GM21423 (cell line): Measurements from ENCODE around the gene SRGAP1.
"Not testable (repeated sequence)": the region's sequence is repeated elsewhere in the genome, so short reads cannot be mapped to it uniquely, and the experiment has no call there.

ENCODE experiments used
- ATAC-seq: cut with Tn5 transposase; IDR thresholded peaks from one replicate; pipeline ENCODE4 v1.9.1; 2021; ENCODE audit warnings: mild to moderate bottlenecking, moderate library complexity; ENCODE audit not compliant: unreplicated experiment

The SRGAP1 gene

DNA sequence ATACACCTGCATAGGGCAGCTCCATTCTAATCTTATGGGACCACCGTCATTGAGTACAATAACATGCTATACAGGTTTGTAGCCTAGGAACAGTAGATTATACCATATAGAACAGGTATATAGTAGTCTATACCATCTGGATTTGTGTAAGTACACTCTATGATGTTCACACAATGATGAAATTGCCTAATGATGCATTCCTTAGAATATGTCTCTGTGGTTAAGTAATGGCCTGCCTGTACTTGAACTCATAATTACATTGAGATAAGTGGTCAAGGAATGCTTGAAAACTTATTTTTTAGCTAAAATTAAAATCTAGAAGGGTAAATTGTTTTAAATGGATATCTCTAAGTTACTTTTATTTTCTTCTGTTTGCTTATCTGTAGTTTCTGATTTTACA, 152.7 kb downstream of the SRGAP1 start:
- no peak for ATAC-seq

DNA sequence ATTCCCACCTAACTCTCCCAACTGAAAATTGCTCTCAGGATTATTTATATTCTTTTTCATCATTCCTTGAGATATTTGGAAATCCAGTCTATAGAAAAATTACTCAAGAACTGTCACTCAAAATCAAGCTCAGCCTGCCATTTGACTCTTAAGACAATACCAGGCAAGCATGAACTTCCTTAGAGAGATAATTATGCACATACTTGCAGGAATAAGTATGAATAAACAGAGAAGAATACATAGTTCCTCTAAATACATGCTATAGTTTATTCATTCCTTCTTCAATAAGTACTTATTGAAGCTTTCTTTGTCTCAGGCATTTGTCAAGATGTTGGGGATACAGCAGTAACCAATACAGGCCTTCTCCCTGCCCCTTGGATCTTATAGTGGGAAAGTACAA, 154.1 kb downstream of the SRGAP1 start:
- no peak for ATAC-seq

DNA sequence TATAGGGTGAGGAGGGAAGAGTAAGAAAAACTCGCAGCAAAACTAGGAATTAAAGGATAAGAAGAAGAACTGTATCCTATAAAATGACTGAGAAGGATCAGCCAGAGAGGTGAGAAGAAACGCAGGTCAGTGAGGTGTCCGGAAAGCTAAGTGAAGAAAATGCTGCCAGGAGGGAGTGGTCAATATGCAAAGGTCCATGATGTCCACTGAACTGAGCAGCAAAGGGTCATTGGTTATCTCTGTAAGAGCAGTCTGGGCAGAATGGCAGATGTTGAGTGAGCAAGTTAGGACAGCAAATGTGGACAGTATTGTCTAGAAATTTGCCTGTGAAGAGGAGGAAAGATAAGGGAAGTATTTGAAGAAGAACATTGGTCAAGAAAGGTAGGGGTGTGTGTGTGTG, 155.4 kb downstream of the SRGAP1 start:
- ATAC-seq, result no peak

DNA sequence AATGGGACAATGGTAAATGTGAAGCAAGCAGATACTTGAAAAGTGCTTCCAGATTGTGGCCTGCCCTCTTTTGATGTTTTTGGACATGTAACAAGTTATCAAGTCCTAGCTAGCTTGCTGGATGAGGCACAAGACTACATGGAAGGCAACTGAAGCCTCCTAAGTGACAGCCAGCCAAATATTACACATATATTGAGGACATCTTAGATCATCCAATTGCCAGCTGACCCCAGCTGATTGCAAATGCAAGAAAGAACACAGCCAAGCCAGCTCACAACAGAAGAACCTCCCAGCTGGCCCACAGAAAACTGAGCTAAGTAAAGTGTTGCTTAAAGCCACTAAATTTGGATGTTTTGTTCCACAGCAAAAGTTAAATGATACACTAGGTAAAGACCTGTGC, 156.9 kb downstream of the SRGAP1 start:
- ATAC-seq, result no peak

DNA sequence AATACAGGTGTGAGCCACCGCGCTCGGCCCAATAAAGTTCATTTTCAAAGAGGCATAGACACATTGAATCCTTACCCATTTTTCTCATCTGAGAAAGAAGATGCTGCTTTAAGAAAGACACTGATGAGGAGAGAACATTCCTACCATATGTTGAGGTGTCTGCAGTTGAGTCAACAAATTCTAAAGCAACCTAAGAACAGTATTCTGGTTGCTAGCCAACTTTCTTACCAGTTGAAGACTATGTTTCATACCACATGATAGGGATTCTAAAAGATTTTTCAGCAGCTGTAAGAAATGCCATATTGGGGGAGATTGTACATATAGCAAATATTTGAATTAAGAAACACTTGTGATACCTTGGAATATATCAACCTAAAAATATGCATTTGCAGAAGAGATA, 160.1 kb downstream of the SRGAP1 start:
- ATAC-seq, result no peak

DNA sequence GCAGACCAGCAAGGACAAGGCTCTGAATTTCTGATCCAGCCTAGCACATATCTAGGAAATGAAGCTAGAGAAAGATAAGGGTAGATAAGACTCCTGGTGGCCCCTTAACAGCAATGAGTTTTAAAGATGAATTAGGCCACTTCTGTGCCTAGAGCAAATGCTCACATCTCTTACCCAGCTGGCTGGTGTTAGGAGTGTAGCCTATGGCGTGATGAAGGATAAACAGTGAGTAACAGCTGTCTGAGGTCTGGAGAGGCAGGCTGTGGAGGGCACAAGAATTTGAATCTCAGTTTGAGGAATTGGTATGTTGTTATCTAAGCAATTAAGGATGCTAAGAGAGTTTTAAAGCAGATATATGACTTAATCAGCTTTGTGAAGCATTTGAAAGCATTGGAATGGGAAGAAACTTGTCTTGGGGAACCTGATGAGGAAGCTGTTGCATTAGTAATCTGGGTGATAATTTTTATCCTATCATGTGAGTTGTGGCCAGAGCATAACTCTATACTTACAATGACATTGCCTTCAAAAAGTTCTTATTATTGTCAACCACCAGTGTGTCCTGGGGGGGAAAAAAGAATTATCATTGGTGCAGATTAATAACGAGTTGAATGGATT, 161.8 kb downstream of the SRGAP1 start:
- no peak for ATAC-seq

DNA sequence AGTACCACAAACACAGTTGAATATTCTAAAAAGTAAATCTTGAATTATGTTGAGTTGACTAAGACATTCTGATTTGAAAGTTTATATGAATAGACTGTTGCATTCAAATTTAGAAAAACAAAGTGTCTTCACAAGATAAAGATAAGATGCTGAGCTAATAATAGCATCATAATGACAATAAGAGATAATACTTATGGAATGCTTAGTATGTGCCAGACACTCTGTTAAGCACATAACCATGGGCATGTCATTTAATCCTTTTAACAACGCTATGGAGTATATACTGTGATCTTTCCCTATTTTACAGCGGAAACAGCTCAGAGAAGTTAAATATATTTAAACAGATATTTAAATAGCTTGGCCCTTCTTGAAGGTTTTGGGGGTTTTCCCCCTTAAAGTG, 163.4 kb downstream of the SRGAP1 start:
- no peak for ATAC-seq

DNA sequence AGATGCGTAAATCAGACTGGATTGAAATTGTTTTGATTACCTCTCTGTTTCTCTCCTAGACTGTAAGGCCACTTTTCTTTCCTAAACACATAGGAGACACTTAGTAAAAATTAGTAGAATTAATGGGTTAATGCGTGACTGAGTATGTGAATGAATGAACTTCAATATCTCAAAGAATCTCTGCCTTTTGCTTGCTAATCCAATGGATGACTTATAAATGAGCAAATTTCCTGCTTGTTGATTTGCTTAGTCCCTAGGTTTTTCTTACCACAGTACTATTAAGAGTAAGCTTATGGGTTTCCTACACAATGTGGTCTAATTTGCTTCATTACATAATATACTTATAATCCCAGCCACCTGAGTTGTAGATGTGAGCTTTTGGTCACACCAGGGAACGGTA, 164.1 kb downstream of the SRGAP1 start:
- no peak for ATAC-seq

DNA sequence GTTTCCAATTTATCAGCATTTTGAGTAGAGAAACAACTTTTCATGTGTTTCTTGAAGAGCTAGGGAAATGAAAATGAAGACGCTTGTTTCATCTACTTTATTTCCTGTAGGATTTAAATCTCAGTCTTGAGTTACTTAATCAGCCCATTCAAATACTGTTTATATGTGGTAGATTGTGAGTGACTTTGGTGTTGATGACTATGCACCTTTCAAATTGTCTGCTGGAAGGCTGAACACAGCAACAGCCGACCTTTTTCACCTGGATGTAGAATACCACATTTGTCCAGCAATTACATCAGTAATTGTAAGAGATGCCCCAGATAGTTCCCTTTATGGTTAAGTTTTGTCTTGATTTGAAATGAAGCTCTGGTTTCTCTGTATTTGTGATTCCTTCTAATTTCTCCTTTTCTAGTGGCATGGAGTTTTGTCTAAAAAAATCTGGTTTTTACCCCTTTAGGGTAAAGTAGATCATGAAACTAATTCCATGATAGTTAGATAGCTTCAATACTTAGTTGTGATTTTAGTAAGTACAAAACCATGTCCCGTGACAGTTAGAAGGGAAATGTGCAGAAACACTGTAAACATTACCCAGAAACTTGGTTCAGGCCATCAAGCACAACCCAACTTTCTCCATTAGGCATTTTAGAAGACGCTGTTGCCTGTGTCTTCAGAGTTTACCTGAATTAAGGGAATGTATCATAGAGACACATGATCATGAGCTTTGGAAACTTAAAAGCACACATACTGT, 165.0 kb downstream of the SRGAP1 start:
- peak; percentile 62 for ATAC-seq

DNA sequence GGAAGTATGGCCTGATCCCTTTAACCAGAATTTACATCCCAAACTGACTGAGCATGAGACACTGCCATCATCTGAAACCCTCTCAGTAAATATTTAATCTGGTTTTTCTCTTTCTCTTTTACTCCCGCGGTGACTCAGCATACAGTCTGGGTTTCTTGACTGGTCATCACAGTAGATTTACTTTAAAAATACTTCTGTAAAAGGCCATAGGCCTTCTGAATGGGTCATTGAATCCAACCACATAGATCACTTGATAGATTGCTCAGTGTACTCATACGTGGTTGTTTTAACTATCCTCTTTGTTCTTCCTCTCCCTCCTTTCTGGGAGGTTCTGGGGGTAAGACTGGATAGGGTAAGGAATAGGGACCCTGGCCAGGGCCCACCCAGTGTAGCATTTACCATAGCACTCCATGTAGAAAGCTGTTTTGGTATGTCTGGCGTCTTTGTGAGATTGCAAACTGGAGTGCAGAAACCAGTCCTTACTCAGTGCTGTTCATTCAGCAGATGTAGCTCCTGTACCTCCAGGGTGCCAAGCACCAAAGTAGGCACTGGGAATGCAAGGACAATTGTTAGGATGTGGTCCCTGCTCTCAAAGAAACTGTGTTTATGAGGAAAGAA, 165.7 kb downstream of the SRGAP1 start:
- peak; percentile 89 for ATAC-seq

DNA sequence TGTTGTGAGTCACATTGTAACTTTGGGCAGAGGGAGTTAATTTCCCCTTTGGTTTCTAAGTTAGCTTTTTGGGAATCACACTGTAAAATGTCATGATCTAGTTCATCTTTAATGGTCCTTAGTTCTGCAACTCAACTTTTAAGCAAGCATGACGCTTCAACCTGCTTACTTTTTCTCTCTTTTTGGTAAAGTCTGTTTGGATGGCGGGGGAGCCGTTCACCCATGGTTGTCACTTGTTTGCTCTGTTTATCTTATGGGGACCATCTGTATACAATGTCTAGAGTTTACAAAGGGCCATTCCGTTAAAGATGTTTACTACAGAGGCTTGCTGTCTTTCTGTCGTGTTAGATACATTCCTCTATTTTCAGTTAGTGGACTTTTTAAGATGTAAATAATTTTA, 172.0 kb downstream of the SRGAP1 start:
- ATAC-seq, result no peak

DNA sequence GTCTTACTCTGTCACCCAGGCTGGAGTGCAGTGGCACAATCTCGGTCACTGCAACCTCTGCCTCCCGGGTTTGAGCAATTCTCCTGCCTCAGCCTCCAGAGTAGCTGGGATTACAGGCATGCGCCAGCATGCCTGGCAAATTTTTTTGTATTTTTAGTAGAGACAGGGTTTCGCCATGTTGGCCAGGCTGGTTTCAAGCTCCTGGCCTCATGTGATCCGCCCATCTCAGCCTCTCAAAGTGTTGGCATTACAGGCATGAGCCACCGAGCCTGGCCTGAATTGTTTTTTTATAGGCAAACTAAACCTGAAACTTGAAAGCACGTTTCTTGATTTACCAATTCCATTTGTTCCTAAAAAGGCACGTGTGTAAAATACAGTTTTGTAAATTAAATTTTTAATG, 173.6 kb downstream of the SRGAP1 start:
- ATAC-seq, result not testable (repeated sequence)

DNA sequence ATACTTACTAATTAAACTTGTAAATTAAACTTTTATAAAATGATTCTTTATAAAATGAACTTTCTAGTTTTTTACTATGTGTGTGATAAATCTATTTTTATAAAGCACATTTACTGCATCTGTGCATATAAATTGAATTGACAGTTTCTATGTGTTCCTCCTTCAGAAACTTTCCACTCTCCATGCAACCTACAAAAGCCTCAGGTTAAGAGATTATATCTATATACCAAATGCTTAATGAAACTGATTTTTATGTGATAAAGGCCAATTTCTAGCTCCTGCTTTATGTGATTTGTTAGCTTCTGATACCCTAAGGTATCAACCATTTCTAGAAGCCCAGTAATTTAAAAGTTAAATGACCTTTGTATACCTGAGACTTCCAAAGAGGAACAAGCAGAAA, 174.0 kb downstream of the SRGAP1 start:
- no peak for ATAC-seq

DNA sequence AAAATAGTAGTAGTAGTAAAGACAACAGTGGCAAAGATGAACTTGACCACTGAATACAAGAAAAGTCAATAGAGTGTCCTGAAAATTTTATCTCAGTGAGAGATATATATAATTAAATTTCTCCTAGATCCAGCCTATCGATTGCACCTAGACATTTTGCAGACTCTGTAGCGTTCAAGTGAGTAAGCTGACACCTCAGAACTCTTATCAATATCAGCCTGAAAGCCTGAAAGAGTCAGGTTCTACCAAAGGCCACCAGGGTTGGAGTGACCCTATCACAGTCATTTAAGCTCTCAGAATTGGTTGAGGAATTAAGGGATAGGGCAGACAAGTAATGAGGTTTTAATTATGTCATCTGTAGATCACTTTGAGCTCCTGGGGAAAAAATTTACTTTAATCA, 174.6 kb downstream of the SRGAP1 start:
- no peak for ATAC-seq

DNA sequence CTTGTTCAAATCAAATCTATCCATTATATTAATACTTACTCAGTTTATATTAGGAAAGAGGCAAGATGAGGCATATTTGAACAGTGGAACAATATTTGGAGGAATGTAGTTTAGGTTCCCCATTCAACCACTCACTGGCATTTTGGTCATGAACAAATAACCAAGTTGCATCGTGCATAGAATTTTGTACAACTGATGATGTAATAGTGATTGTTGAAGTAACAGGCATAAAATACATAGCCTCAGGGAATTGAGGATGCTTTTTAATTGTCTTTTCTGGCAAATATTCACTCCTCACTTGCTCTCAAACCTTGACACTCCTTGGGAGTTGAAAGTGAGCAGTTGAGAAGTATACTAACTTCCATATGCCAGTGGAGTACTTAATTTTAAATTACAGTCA, 175.2 kb downstream of the SRGAP1 start:
- ATAC-seq, result no peak

DNA sequence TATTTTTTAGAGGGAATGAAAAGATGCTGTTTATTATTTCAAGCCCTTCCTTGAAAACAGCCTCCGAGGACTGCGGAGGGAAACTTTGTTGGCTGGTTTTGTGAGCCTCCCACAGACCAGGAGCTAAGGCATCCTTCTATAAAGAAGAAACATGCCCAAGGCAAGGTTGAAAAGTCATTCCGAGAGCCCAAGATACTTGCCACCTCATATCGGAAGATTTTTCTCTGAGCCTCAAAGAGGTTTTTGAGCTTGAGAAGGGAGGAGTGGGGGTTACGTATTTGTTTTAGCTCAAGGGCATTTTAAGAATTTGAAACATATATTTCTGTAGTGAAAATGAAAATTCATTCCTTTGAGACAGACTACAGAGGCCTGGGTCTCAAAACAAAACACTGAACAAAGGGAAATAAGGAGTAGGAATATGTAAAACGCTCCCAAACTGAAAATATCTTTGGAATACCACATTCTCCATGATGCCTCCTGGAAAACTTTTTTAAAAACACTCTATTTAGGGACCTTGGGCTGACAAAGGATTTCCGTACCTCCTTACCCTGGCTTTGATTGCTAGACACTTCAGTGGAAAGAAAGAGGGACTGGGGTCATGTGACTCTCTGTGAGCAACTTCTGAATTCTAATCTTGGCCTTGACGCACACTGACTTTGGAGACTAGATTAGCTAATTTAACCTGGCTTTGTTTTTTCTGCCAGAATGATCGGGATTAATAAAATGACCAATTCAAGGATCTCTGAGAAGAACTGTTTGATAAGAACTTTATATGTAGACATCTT, 180.9 kb downstream of the SRGAP1 start:
- ATAC-seq, result no peak

DNA sequence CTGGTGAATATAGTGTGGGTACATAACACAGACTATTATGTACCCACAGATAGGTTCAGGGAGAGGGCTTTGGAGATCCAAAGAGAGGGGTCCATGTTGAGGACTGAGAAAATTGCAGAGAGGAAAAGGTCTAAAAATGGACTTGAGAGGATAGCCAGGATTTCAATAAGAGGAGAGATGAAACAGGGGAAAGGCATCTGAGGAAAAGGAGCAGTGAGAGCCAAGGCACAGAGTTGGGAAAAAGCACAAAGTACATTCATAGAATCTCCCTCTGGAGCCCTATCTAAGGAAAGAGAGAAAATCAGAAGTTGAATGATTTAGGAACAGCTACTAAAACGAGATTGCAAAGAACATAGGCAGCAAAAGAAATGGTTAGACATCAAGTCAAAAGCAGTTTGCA, 182.8 kb downstream of the SRGAP1 start:
- no peak for ATAC-seq

DNA sequence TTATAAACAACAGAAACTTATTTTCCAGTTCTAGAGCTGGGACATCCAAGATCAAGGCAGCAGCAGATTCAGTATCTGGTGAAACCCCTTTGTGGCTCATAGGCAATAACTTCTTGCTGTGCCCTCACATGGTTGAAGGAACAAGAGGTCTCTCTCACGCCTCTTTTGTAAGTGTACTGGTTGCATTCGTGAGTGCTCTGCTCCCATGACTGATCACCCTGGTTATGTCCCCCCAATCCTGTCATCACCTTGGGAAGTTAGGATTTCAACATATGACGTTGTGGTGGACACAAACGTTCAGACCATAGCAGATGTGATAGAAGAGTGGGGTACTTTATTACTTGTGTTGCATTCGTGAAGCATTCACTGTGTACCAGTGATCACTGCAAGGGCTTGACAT, 184.0 kb downstream of the SRGAP1 start:
- no peak for ATAC-seq

DNA sequence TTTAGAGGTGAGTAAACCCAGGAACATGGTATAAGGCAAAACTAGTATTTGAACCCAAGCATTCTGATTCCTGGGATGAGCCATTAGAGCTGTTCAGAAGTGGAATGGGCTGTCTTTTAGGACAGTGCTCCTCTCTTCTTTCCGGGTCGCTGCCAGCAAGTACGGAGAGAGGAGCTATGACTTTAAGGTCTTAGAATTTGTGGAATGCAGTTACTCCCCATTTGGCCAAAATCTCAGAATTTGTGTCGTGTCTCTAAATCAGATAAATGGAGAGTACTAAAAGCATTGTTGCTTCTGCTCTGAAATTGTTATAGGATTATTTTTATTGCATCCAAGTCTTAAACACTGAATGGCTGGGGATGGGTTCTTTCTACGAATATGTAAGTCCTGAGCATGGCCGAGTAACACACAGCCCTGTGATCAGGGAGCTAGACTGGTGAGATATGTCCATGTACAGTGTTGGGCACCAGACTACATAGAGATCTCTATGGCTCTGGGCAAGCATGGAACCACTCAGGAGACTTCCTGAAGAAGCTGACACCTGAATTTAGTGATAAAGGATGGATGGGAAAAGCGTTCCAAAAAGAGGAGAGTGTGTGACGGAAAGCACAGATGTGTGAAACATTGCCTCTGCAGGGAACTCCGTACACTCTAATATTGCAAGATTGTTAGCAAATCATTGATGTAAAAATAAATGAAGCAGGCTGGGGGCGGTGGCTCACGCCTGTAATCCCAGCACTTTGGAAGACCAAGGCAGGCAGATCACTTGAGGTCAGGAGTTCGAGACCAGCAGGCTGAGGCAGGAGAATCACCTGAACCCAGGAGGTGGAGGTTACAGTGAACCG, 184.7 kb downstream of the SRGAP1 start:
- no peak for ATAC-seq

DNA sequence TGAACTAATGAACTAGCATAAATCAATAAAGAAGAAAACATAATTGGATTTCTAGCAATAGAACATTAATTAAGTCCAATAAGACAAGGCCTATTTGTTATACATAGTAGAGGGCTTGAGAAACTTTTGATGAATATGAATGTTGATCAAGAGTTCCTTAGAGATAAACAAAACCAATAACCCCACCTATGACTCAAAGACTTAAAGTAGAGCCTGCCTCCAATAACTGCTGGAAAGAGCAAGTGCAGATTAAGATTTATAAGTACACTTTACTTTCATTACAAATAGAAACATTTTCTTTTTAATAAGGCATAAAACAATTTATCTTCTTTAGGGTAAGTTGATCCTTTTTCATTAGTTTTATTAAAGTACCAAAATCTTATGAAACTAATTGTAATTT, 185.7 kb downstream of the SRGAP1 start:
- no peak for ATAC-seq

DNA sequence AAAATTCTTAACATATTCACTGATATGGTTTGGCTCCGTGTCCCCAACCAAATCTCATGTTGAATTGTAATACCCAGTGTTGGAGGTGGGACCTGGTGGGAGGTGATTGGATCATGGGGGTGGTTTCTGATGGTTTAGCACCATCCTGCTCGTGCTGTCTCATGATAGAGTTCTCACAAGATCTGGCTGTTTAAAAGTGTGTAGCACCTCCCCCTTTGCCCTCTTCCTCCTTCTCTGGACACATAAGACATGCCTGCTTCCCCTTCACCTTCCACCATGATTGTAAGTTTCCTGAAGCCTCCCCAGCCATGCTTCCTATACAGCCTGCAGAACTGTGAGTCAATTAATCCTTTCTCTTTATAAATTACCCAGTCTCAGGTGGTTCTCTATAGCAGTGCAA, 189.6 kb downstream of the SRGAP1 start:
- not testable (repeated sequence) for ATAC-seq
